Body of pancreas (tissue), 4 donors: Measurements from ENCODE around the gene NCF1.
"Not testable (repeated sequence)": the region's sequence is repeated elsewhere in the genome, so short reads cannot be mapped to it uniquely, and the experiment has no call there.

ENCODE experiments used
- POLR2A ChIP-seq, 3 donors: fragments of 450-650 bp; IDR thresholded peaks; one replicate each; pipeline ENCODE4 v1.6.1; 2016; ENCODE audit warnings: antibody characterized with exemption in 3 of 3, mild to moderate bottlenecking in 2 of 3
- TF ChIP-seq, protein P1 (sequence below), 7 experiments: fragments of 450-650 bp in 4 of 7; fragments of 200-600 bp in 3 of 7; sonication (generic) in 3 of 7; IDR thresholded peaks; one replicate each; pipeline ENCODE4 v1.5.1; 2016 to 2019; ENCODE audit warnings: antibody characterized with exemption in 7 of 7

DNA sequence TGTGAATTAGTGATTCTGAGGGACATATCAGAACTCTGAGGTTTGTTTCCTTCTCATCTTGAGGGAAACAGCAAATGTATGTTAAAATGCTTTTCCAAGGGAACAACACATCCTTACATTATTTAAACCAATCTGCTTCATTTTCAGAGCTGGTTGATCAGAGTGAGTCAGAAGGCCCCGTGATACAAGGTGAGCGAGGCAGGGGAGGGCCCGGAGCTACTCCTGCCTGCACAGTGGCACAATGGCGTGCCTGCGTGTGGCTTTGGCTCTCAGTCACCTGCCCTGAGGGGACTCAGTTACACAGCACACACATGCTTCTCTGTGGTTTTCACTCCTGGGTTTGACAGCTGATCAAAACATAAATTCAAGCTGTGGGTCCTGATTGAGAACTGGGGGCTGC lies 17.1 kb upstream of the NCF1 start:
- TF ChIP-seq, protein P1, sequence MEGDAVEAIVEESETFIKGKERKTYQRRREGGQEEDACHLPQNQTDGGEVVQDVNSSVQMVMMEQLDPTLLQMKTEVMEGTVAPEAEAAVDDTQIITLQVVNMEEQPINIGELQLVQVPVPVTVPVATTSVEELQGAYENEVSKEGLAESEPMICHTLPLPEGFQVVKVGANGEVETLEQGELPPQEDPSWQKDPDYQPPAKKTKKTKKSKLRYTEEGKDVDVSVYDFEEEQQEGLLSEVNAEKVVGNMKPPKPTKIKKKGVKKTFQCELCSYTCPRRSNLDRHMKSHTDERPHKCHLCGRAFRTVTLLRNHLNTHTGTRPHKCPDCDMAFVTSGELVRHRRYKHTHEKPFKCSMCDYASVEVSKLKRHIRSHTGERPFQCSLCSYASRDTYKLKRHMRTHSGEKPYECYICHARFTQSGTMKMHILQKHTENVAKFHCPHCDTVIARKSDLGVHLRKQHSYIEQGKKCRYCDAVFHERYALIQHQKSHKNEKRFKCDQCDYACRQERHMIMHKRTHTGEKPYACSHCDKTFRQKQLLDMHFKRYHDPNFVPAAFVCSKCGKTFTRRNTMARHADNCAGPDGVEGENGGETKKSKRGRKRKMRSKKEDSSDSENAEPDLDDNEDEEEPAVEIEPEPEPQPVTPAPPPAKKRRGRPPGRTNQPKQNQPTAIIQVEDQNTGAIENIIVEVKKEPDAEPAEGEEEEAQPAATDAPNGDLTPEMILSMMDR (IDR thresholded peaks at IDR 0.05) = not testable (repeated sequence)
- not testable (repeated sequence) for TF ChIP-seq POLR2A (IDR thresholded peaks at IDR 0.05)
